K562 (cell line): Measurements from ENCODE around the gene MECR. TPM values are rescaled to one million over a fixed set of nuclear protein-coding genes. Genes with fewer than 3 reads are reported as not detected.

Experiments used
- ATAC-seq: fragments of 200-7000 bp; cut with Tn5 transposase; 3 replicates; pipeline ENCODE4 v1.9.1; 2020; ENCODE audit warnings: moderate library complexity
- Bru-seq: library from RNA; stranded (reverse); fragments of 400-500 nt; gene quantifications from one replicate; lab custom pipeline; 2021; lab: Mats Ljungman, UMichigan
- BruChase-seq, 2 experiments: library from RNA; stranded (reverse); fragments of 400-500 nt; gene quantifications; one replicate each; lab custom pipeline; 2021; lab: Mats Ljungman, UMichigan
- BruUV-seq: library from RNA; stranded (reverse); fragments of 400-500 nt; replicated peaks from 2 replicates; lab custom pipeline; 2021; lab: Mats Ljungman, UMichigan
- CTCF ChIA-PET: fragments of 300-600 bp; formaldehyde crosslinking; extraction: SDS; loops from one replicate; lab custom pipeline; 2021; ENCODE audit warnings: low intra/inter-chr PET ratio; lab: Yijun Ruan, JAX
- POLR2A ChIA-PET: fragments of 300-600, 350-650 bp; sonication (Branson Sonifier 250); formaldehyde crosslinking; extraction: SDS; loops from one replicate; lab custom pipeline; 2021; ENCODE audit warnings: antibody characterized with exemption, inconsistent platforms; lab: Yijun Ruan, JAX
- DNase-seq, 4 experiments: peaks; one replicate each; pipeline versions ENCODE4 v3.0.0 to v3.0.0-alpha.2; 2011 to 2018; ENCODE audit warnings: low spot score in 3 of 4, mixed read lengths in 3 of 4; ENCODE audit errors: extremely low read depth in 1 of 4
- FAIRE-seq: peaks from 2 replicates; lab custom pipeline; 2011; peaks lifted over from hg19 to GRCh38; lab: Jason Lieb, UNC
- H2AFZ ChIP-seq: 2 replicates; pipeline ENCODE4 v1.6.0; 2011; ENCODE audit warnings: low read depth, low read length, control low read depth, inconsistent platforms
- H3K27ac ChIP-seq: fragments of 200-600 bp; 3 replicates; pipeline ENCODE4 v1.8.0; 2011; ENCODE audit warnings: low read depth, mild to moderate bottlenecking, control low read depth, inconsistent platforms, low read length, moderate library complexity, mixed read lengths; ENCODE audit errors: extremely low read depth
- H3K27me3 ChIP-seq, 2 experiments: fragments of 300-600 bp in 1 of 2; 2 replicates in 1 of 2; 3 replicates in 1 of 2; pipeline versions ENCODE4 v1.6.0 to v1.8.0; 2011; ENCODE audit warnings: inconsistent platforms in 2 of 2, low read length in 2 of 2, mild to moderate bottlenecking in 1 of 2, mixed read lengths in 1 of 2, moderate library complexity in 1 of 2; ENCODE audit not compliant: control insufficient read depth in 2 of 2, insufficient read depth in 2 of 2
- H3K36me3 ChIP-seq: fragments of 300-600 bp; 3 replicates; pipeline ENCODE4 v1.8.0; 2011; ENCODE audit warnings: mild to moderate bottlenecking, low read length, inconsistent platforms; ENCODE audit not compliant: control insufficient read depth, insufficient read depth
- H3K4me1 ChIP-seq, 2 experiments: fragments of 200-600 bp in 1 of 2; replicated peaks in 1 of 2; 2 replicates in 1 of 2; 3 replicates in 1 of 2; pipeline versions ENCODE4 v1.5.1 to v1.8.0; 2011; ENCODE audit warnings: inconsistent platforms in 2 of 2, low read length in 2 of 2, mild to moderate bottlenecking in 1 of 2, mixed read lengths in 1 of 2, moderate library complexity in 1 of 2; ENCODE audit not compliant: control insufficient read depth in 2 of 2, insufficient read depth in 2 of 2
- H3K4me2 ChIP-seq: 2 replicates; pipeline ENCODE4 v1.6.1; 2011; ENCODE audit warnings: low read length, control low read depth, inconsistent platforms, mixed read lengths; ENCODE audit not compliant: insufficient read depth
- H3K4me3 ChIP-seq: fragments of 200-600 bp; sonication (generic), shearing (Covaris generic); 2 replicates; pipeline ENCODE4 v1.5.1; 2016; ENCODE audit warnings: control low read depth, inconsistent platforms
- H3K79me2 ChIP-seq: fragments of 200-600 bp; 3 replicates; pipeline ENCODE4 v1.8.0; 2011; ENCODE audit warnings: low read length, inconsistent platforms; ENCODE audit not compliant: control insufficient read depth, insufficient read depth
- H3K9ac ChIP-seq, 2 experiments: 2 replicates each; pipeline versions ENCODE4 v1.6.0 to v1.6.1; 2011; ENCODE audit warnings: low read depth in 2 of 2, low read length in 2 of 2, control low read depth in 1 of 2, inconsistent platforms in 1 of 2, mild to moderate bottlenecking in 1 of 2, mixed read lengths in 1 of 2; ENCODE audit not compliant: insufficient read depth in 1 of 2
- H3K9me1 ChIP-seq: one replicate; pipeline ENCODE4 v1.6.0; 2011; ENCODE audit warnings: inconsistent platforms, mild to moderate bottlenecking, low read length, moderate library complexity; ENCODE audit not compliant: control insufficient read depth, insufficient read depth
- H3K9me3 ChIP-seq: replicated peaks from 2 replicates; pipeline ENCODE4 v1.5.1; 2011; ENCODE audit warnings: low read depth, low read length, inconsistent platforms; ENCODE audit not compliant: control insufficient read depth, insufficient read depth
- H4K20me1 ChIP-seq: replicated peaks from 2 replicates; pipeline ENCODE4 v1.6.1; 2011; ENCODE audit warnings: low read length, inconsistent platforms, mixed read lengths; ENCODE audit not compliant: control insufficient read depth, insufficient read depth
- CBX3 ChIP-seq, 2 experiments: IDR thresholded peaks; 1 replicate in 1 of 2; 2 replicates in 1 of 2; pipeline ENCODE4 v1.6.1; 2012; ENCODE audit warnings: inconsistent platforms in 2 of 2, low read length in 2 of 2, borderline replicate concordance in 1 of 2, control low read depth in 1 of 2
- FOXA3 ChIP-seq, 2 experiments: fragments of 450-650 bp in 1 of 2; sonication (generic) in 1 of 2; formaldehyde crosslinking; IDR thresholded peaks in 1 of 2; conservative IDR thresholded peaks in 1 of 2; 2 replicates each; pipeline versions ENCODE4 v1.4.0 to v1.8.0; 2020 to 2022; ENCODE audit warnings: mild to moderate bottlenecking in 2 of 2, missing genetic modification reagents in 1 of 2
- RNF2 ChIP-seq: sonication (generic); IDR thresholded peaks from 2 replicates; pipeline ENCODE4 v1.6.1; 2016
- SLC30A9 ChIP-seq: fragments of 250-450 bp; sonication (Bioruptor Pico); IDR thresholded peaks from 2 replicates; pipeline ENCODE4 v1.8.0; 2022; ENCODE audit warnings: mild to moderate bottlenecking, moderate library complexity
- SOX6 ChIP-seq: fragments of 450-650 bp; IDR thresholded peaks from 2 replicates; pipeline ENCODE4 v1.6.1; 2014; ENCODE audit warnings: mild to moderate bottlenecking
- ZBTB7A ChIP-seq: IDR thresholded peaks from 2 replicates; pipeline ENCODE4 v1.6.1; 2011; ENCODE audit warnings: low read depth, mild to moderate bottlenecking, low read length, moderate library complexity, borderline replicate concordance; ENCODE audit not compliant: control insufficient read depth
- ZKSCAN1 ChIP-seq: fragments of 150-350 bp; IDR thresholded peaks from 2 replicates; pipeline ENCODE4 v1.6.1; 2016; ENCODE audit warnings: low read depth, low read length
- ZNF780A ChIP-seq: fragments of 250-450 bp; sonication (Bioruptor Pico); IDR thresholded peaks from 2 replicates; pipeline ENCODE4 v1.5.0; 2021; ENCODE audit warnings: mild to moderate bottlenecking
- WGBS: fragments of 100-300 bp; shearing (Covaris generic); methylation state at CpG from one replicate; pipeline ENCODE4 v1.1.6; 2016; ENCODE audit warnings: low coverage, mixed read lengths; ENCODE audit not compliant: insufficient coverage; ENCODE audit errors: missing lambda C conversion rate; 5-methylcytosine and 5-hydroxymethylcytosine counted together
- in situ Hi-C: fragments of 300-500 bp; cut with MboI; formaldehyde crosslinking; loops from 4 replicates; pipeline ENCODE4 v1.15.0; 2018; ENCODE audit warnings: inconsistent platforms, mixed read lengths
- intact Hi-C: fragments of 100-400 bp; cut with micrococcal nuclease; formaldehyde crosslinking; loops from 2 replicates; pipeline ENCODE4 v1.14.2; 2022
- long read RNA-seq, 3 experiments: library from polyadenylated mRNA in 2 of 3; library from RNA in 1 of 3; unstranded in 2 of 3; stranded (forward) in 1 of 3; transcript quantifications; one replicate each; pipeline ENCODE4 v2.0.0, GENCODE V29; 2019 to 2022
- polyA minus RNA-seq, 3 experiments: library from RNA; depleted of rRNA, polyadenylated mRNA; stranded (reverse); fragments of >200 nt; gene quantifications; 2 replicates each; pipeline ENCODE4 v1.2.3, GENCODE V29; 2011
- polyA plus RNA-seq, 8 experiments: library from polyadenylated mRNA; depleted of rRNA in 4 of 8; stranded (reverse) in 5 of 8; unstranded in 3 of 8; fragments of >200 nt; fragmentation: Nextera tagmentation in 2 of 8; fragmentation: Illumina TruSeq in 1 of 8; extraction: Ambion mirVana in 2 of 8; extraction: Trizol in 1 of 8; gene quantifications; 2 replicates each; pipeline versions ENCODE4 v1.2.1 to v1.2.3, GENCODE V29; 2011 to 2014; ENCODE audit warnings: inconsistent platforms in 1 of 8, missing spikeins in 1 of 8
- total RNA-seq, 7 experiments: library from RNA; depleted of rRNA in 6 of 7; stranded (reverse); fragments of >200 nt in 6 of 7; fragmentation: Illumina TruSeq in 2 of 7; extraction: Trizol in 2 of 7; gene quantifications; 2 replicates each; pipeline versions ENCODE4 v1.2.1 to v1.2.3, GENCODE V29; 2011 to 2021; ENCODE audit warnings: low replicate concordance in 1 of 7
- TF ChIP-seq, protein P1 (sequence below): fragments of 250-450 bp; sonication (Bioruptor Pico); IDR thresholded peaks from 2 replicates; pipeline ENCODE4 v1.9.0; 2021; ENCODE audit warnings: mild to moderate bottlenecking, inconsistent platforms
- TF ChIP-seq, protein P2 (sequence below): fragments of 250-450 bp; sonication (Bioruptor Pico); IDR thresholded peaks from 2 replicates; pipeline ENCODE4 v1.8.0; 2021; ENCODE audit warnings: borderline replicate concordance, mild to moderate bottlenecking, moderate library complexity; ENCODE audit not compliant: poor library complexity, severe bottlenecking

Gene MECR, protein sequence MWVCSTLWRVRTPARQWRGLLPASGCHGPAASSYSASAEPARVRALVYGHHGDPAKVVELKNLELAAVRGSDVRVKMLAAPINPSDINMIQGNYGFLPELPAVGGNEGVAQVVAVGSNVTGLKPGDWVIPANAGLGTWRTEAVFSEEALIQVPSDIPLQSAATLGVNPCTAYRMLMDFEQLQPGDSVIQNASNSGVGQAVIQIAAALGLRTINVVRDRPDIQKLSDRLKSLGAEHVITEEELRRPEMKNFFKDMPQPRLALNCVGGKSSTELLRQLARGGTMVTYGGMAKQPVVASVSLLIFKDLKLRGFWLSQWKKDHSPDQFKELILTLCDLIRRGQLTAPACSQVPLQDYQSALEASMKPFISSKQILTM
- total RNA-seq (2011; cell fraction: chromatin; rRNA removed; ENCODE audit: low replicate concordance): 106 and 162 TPM in 2 replicates
- 106 and 111 TPM in 2 replicates for total RNA-seq (2011; cell fraction: nucleolus; rRNA removed)
- total RNA-seq (2011; cell fraction: nucleoplasm; rRNA removed): 98.9 and 104 TPM in 2 replicates
- total RNA-seq (2014; rRNA removed) (42.9 and 48.1 TPM in 2 replicates), total RNA-seq (2014; rRNA removed; fragmentation: Illumina TruSeq; extraction: Trizol) (29.2 and 35.9 TPM in 2 replicates), total RNA-seq (2015; rRNA removed; fragmentation: Illumina TruSeq; extraction: Trizol) (27.5 and 30.4 TPM in 2 replicates), total RNA-seq (2021) (48.8 and 51.2 TPM in 2 replicates), polyA plus RNA-seq (2011; rRNA removed) (43.7 and 57.2 TPM in 2 replicates), polyA plus RNA-seq (2014; fragmentation: Illumina TruSeq; extraction: Trizol) (52.8 and 58.3 TPM in 2 replicates), polyA plus RNA-seq (2014; fragmentation: Nextera tagmentation; extraction: Ambion mirVana) (10 to 100 TPM; 10.4 to 18.0 TPM), polyA plus RNA-seq (2014; rRNA removed) (58.6 and 61.2 TPM in 2 replicates), polyA minus RNA-seq (2011; rRNA and poly(A)+ RNA removed) (44.6 and 48.9 TPM in 2 replicates), Bru-seq, nascent RNA (percentile 81 among the genes with signal in this experiment), BruChase-seq, experiment 1, labeled RNA remaining after a 2-hour chase (percentile 70 among the genes with signal in this experiment), BruChase-seq, experiment 2, labeled RNA remaining after a 6-hour chase (percentile 63 among the genes with signal in this experiment)
- polyA plus RNA-seq (2011; cell fraction: cytosol; rRNA removed): 46.1 and 47.4 TPM in 2 replicates
- polyA plus RNA-seq (2011; cell fraction: nucleus; rRNA removed): 51.0 and 58.5 TPM in 2 replicates
- polyA plus RNA-seq (2012): 39.0 and 47.8 TPM in 2 replicates
- polyA minus RNA-seq (2011; cell fraction: cytosol; rRNA and poly(A)+ RNA removed): 25.6 and 31.0 TPM in 2 replicates
- polyA minus RNA-seq (2011; cell fraction: nucleus; rRNA and poly(A)+ RNA removed): 33.3 and 39.5 TPM in 2 replicates
- long read RNA-seq, experiment 1, transcript MECR-201 (10 exons, 1,353 nt): major isoform, 47 of 127 reads
- long read RNA-seq, experiment 1, partial matches to known transcripts: 32 of 127 reads
- long read RNA-seq, experiment 1, other reads (novel, unspliced or antisense): 42 of 127 reads
- long read RNA-seq, experiment 2, transcript MECR-201 (10 exons, 1,353 nt): major isoform, 24 of 46 reads
- long read RNA-seq, experiment 2, partial matches to known transcripts: 7 of 46 reads
- long read RNA-seq, experiment 2, other reads (novel, unspliced or antisense): 12 of 46 reads
- long read RNA-seq, experiment 3, transcript MECR-201 (10 exons, 1,353 nt): major isoform, 33 of 54 reads
- long read RNA-seq, experiment 3, partial matches to known transcripts: 3 of 54 reads
- long read RNA-seq, experiment 3, other reads (novel, unspliced or antisense): 14 of 54 reads

DNA sequence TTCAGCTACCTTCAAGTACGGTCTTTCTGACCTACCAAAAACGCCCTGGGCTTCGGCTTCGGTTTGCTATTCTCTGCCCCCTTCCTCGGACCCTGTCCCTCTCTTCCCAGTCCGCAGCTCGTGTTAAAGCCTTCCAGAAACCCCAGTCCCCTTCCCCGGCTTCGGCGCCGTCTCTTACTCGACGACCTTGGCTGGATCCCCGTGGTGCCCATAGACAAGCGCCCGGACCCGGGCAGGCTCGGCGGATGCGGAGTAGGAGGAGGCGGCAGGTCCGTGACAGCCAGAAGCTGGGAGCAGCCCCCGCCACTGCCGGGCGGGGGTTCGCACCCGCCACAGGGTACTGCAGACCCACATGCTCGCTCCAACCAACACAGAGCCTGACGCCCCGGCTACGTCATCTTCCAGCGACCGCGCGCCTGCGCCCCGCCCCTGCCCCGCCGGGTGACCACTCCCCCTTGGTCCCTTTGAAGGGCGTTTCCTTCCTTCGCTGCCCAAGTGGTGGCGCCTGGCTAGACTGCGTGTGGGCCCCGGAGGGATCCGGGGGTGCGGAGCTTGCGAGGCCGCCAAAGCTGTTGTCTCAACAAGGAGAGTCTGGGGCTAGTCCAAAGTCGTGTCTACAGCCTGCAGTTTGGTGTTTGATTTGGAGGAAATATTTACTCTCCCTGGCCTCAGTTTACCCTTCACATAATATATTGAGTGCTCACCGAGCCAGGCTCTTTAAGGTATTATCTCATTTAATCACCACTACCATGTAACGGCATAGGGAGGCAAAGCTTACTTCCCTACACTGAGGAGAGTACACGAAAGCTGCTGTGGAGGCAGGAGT lies at the start of gene MECR:
TSS of gene MECR (minus strand) at position 382 of the 826 bp plus-strand sequence. CDS start at position 354, 28 bp downstream.
- peak; percentile 98 to 99 (median 99) for DNase-seq
- H3K4me1 ChIP-seq: peaks cover 7 to 12% of the 10 kb centered on the region in 2 experiments; a peak in 3 of 5 replicates
- H3K27me3 ChIP-seq: no peaks in the 10 kb centered on the region
- POLR2A ChIA-PET: interaction anchor here (0.5 to 3.0 kb wide), 13 partner anchors 9 to 1630 kb away, joined by 3 to 18 read pairs (median 3); partner anchors contain the start of gene EPB41
- no peaks in the 10 kb centered on the region for H3K9me3 ChIP-seq
- H3K27ac ChIP-seq: peak within 1 kb of the TSS; percentile 75
- CTCF ChIA-PET: no interaction called here
- peak within 1 kb of the TSS; percentile 98 for H2AFZ ChIP-seq
- under 1% methylated on average over 52 of the region's 52 CpGs for WGBS
- intact Hi-C loops: loop anchor here (10.0 kb wide), 2 partner anchors 884 to 1544 kb away; no protein-coding TSS in a partner anchor
- peaks cover 14% of the 10 kb centered on the region; the same call in 1 of the 3 replicates for H3K36me3 ChIP-seq
- peak within 1 kb of the TSS; percentile 81 for H3K4me2 ChIP-seq
- peaks cover 34% of the 10 kb centered on the region for H3K79me2 ChIP-seq
- H3K9ac ChIP-seq: peak within 1 kb of the TSS; percentile 83 to 94
- peak within 1 kb of the TSS; percentile 78 for H3K4me3 ChIP-seq
- in situ Hi-C loops: loop anchor here (10.0 kb wide), 2 partner anchors 474 to 874 kb away; no protein-coding TSS in a partner anchor
- no peaks in the 10 kb centered on the region for H3K9me1 ChIP-seq
- FAIRE-seq: peak; percentile 92
- ATAC-seq: peak; percentile 97
- BruUV-seq: no TSS peak
- no peaks in the 10 kb centered on the region for H4K20me1 ChIP-seq
- TF ChIP-seq, protein P1, sequence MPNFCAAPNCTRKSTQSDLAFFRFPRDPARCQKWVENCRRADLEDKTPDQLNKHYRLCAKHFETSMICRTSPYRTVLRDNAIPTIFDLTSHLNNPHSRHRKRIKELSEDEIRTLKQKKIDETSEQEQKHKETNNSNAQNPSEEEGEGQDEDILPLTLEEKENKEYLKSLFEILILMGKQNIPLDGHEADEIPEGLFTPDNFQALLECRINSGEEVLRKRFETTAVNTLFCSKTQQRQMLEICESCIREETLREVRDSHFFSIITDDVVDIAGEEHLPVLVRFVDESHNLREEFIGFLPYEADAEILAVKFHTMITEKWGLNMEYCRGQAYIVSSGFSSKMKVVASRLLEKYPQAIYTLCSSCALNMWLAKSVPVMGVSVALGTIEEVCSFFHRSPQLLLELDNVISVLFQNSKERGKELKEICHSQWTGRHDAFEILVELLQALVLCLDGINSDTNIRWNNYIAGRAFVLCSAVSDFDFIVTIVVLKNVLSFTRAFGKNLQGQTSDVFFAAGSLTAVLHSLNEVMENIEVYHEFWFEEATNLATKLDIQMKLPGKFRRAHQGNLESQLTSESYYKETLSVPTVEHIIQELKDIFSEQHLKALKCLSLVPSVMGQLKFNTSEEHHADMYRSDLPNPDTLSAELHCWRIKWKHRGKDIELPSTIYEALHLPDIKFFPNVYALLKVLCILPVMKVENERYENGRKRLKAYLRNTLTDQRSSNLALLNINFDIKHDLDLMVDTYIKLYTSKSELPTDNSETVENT (CRISPR knock-in tag): 0 out of 2 replicates have a peak, but pooled peaks have one; percentile 46
- TF ChIP-seq ZBTB7A: peak; percentile 98
- TF ChIP-seq, protein P2, sequence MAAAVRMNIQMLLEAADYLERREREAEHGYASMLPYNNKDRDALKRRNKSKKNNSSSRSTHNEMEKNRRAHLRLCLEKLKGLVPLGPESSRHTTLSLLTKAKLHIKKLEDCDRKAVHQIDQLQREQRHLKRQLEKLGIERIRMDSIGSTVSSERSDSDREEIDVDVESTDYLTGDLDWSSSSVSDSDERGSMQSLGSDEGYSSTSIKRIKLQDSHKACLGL (CRISPR knock-in tag): peak; percentile 81
- no peak for TF ChIP-seq ZNF780A (CRISPR knock-in tag)
- TF ChIP-seq RNF2: peak; percentile 75; the same call in 1 of the 2 replicates
- TF ChIP-seq FOXA3 (CRISPR knock-in tag; conservative IDR thresholded peaks at IDR 0.05 in 1 of 2, IDR thresholded peaks at IDR 0.05 in 1 of 2): peak in 1 of 2 experiments; percentile 61; a peak in 1 of 4 replicates
- TF ChIP-seq SOX6: peak; percentile 15; the same call in 1 of the 2 replicates
- TF ChIP-seq ZKSCAN1: peak; percentile 48; the same call in 1 of the 2 replicates
- TF ChIP-seq SLC30A9 (CRISPR knock-in tag): no peak
- peak in 1 of 2 experiments; percentile 74; a peak in 2 of 3 replicates for TF ChIP-seq CBX3 (IDR thresholded peaks at IDR 0.05; ENCODE audit: borderline replicate concordance in 1 of 2, low read length in 2 of 2)
